PFSK-1 (cell line): ENCODE results near the gene SUPT3H.

ENCODE experiments used
- FOXP2 ChIP-seq: optimal IDR thresholded peaks from 2 replicates; pipeline ENCODE3; 2011; ENCODE audit warnings: borderline replicate concordance, control low read depth, inconsistent platforms; ENCODE audit not compliant: insufficient read depth; ENCODE audit errors: extremely low read length, extremely low read depth
- POLR2AphosphoS5 ChIP-seq: IDR thresholded peaks from 2 replicates; pipeline ENCODE4 v1.6.1; 2012; ENCODE audit warnings: low read depth, mild to moderate bottlenecking, control low read depth, low read length, moderate library complexity
- REST ChIP-seq, 2 experiments: IDR thresholded peaks; 2 replicates each; pipeline versions ENCODE4 v1.6.1 to v1.8.0; 2011 to 2012; ENCODE audit warnings: low read depth in 2 of 2, low read length in 2 of 2, control low read depth in 1 of 2, inconsistent platforms in 1 of 2, mild to moderate bottlenecking in 1 of 2, moderate library complexity in 1 of 2; ENCODE audit not compliant: insufficient read depth in 1 of 2
- SIN3A ChIP-seq: IDR thresholded peaks from 2 replicates; pipeline ENCODE4 v1.6.1; 2012; ENCODE audit warnings: mild to moderate bottlenecking, low read length, moderate library complexity, borderline replicate concordance; ENCODE audit not compliant: insufficient read depth
- TAF1 ChIP-seq: IDR thresholded peaks from 2 replicates; pipeline ENCODE4 v1.6.1; 2012; ENCODE audit warnings: low read length, control low read depth, borderline replicate concordance; ENCODE audit not compliant: insufficient read depth

Gene SUPT3H

GRCh38 chr6:44833248-44833647 is 544.5 kb downstream of the SUPT3H start:
- no peak for TF ChIP-seq SIN3A
- no peak for TF ChIP-seq FOXP2
- TF ChIP-seq POLR2AphosphoS5, result no peak
- no peak for TF ChIP-seq TAF1
- no peak for TF ChIP-seq REST (IDR thresholded peaks at IDR 0.05; ENCODE audit: insufficient read depth in 1 of 2, low read depth in 2 of 2, low read length in 2 of 2)

GRCh38 chr6:44831002-44831610 is 546.6 kb downstream of the SUPT3H start:
- TF ChIP-seq POLR2AphosphoS5 (no peak), SIN3A (no peak), TAF1 (no peak), FOXP2 (no peak), REST (IDR thresholded peaks at IDR 0.05; ENCODE audit: insufficient read depth in 1 of 2, low read depth in 2 of 2, low read length in 2 of 2) (no peak)

- TF ChIP-seq TAF1 (no peak), POLR2AphosphoS5 (no peak), FOXP2 (no peak), SIN3A (no peak), REST (IDR thresholded peaks at IDR 0.05; ENCODE audit: insufficient read depth in 1 of 2, low read depth in 2 of 2, low read length in 2 of 2) (no peak)
These were observed 547.9 kb downstream of the SUPT3H start for GRCh38 chr6:44829836-44830235.

- TF ChIP-seq FOXP2 (no peak), POLR2AphosphoS5 (no peak), TAF1 (no peak)
These were observed 549.0 kb downstream of the SUPT3H start for GRCh38 chr6:44828780-44829179.

GRCh38 chr6:44826025-44826676 is 551.6 kb downstream of the SUPT3H start:
- TF ChIP-seq POLR2AphosphoS5, result no peak
- no peak for TF ChIP-seq REST (IDR thresholded peaks at IDR 0.05; ENCODE audit: insufficient read depth in 1 of 2, low read depth in 2 of 2, low read length in 2 of 2)
- TF ChIP-seq TAF1, result no peak
- TF ChIP-seq FOXP2, result no peak
- no peak for TF ChIP-seq SIN3A
